HG03439 (cell line): ENCODE results near the gene CELA3A.

Experiments
- ATAC-seq: cut with Tn5 transposase; IDR thresholded peaks from one replicate; pipeline ENCODE4 v1.9.1; 2021; ENCODE audit warnings: mild to moderate bottlenecking, moderate library complexity; ENCODE audit not compliant: unreplicated experiment

CELA3A gene

GRCh38 chr1:22045604-22046228 is 44.3 kb downstream of the CELA3A start:
- no peak for ATAC-seq

- ATAC-seq: no peak
Measured at GRCh38 chr1:22048351-22049192, 47.1 kb downstream of the CELA3A start.

GRCh38 chr1:22050330-22050729 is 48.9 kb downstream of the CELA3A start:
- no peak for ATAC-seq

DNA sequence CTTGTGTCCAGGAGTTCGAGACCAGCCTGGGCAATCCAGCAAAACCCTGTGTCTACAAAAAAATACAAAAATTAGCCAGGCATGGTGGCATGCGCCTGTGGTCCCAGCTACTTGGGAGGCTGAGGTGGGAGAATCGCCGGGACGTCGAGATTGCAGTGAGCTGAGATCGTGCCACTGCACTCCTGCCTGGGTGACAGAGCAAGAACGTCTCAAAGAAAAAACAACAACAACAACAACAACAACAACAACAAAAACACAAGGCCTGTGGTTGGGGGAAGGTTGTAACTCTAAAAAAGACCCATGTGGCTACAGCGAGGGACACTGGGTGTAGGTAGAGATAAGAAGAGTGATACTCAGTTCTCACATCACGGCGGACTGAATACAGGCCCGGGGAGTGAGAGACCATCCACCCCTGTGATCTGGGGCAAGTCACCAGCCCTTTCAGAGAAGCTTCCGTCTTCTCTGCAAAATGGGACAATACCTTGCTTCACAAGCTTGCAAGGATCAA is 50.2 kb downstream of the CELA3A start:
- no peak for ATAC-seq

DNA sequence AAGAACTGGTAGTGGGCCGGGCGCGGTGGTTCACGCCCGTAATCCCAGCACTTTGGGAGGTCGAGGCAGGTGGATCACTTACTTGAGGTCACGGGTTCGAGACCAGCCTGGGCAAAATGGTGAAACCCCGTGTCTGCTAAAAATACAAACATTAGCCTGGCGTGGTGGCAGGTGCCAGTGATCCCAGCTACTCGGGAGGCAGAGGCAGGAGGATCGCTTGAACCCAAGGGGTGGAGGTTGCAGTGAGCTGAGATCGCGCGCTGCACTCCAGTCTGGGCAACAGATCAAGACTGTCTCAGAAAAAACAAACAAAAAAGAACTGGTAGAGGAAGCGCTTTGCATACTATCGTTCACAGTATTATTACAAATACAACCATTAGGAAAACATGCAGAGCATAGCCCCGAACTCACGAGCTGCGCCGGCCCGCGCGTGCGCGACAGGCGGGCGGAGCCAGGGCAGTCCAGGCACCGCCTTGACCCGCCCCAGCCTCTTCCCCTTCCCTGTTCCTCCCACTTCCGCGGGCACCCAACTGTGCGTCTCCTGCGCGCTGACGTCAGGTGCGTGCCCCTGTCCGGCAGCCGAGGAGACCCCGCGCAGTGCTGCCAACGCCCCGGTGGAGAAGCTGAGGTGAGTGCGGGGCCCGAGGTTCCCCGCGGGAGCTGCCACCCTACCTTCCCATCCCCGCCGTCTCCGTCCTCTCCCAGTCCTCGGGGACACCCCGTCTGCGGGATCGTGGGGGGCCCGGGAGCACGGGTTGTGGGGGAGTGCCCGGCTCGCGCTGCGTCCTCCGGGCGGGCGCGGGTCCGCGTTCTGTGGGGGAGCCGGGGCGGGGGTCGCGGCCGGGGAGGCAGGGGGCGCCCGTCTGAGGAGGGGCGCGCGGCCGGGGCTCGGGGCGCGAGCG is 50.9 kb downstream of the CELA3A start, which contains the start of gene CDC42:
Gene CDC42 (plus strand): TSS at position 595 of the 902 bp plus-strand sequence. CDS start 25,770 bp downstream, outside the sequence.
- peak; percentile 84 for ATAC-seq

DNA sequence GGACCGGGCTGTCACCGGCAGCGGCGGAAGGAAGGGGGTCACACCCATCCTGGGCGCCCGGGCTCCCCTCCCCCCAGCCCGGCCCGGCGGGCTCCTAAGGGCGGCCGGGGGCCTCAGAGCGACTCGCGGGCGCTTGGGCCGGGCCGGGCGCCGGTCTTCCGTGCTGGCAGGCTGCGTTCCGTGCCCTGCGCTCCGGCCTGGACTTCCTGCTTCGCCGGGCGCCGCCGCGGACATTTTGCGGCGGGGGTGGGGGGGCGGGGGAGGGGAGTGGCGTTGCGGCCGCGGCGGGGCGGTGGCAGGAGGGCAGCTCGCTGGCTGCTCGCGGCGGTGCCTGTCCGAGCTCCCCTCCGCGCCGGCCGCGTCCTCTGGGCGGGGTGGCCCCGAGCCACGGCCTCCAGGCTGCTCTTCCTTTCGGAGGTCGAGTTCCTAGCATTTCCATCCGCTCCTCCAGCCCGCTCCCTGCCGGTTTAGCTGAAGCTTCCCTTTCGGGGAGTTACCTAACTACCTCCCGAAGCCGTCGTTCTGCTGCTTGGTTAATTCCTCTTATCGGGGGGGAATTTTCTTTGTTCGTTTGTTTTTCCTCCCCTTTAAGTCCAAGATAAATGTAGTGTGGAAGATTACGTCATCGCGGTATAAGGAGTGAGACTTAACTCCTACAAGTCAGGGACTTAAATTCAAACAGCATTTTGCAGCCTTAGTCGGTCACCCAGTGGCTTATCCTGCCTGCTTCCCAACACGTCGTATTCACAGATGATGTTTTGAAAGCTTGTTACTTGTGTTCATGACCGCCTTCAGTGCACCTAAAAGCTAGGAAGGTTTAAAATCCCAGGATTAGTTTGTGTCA is 51.8 kb downstream of the CELA3A start:
- ATAC-seq: peak; percentile 32

GRCh38 chr1:22053861-22054770 is 52.7 kb downstream of the CELA3A start:
- no peak for ATAC-seq

- no peak for ATAC-seq
Measured at GRCh38 chr1:22055463-22055862, 54.0 kb downstream of the CELA3A start.

DNA sequence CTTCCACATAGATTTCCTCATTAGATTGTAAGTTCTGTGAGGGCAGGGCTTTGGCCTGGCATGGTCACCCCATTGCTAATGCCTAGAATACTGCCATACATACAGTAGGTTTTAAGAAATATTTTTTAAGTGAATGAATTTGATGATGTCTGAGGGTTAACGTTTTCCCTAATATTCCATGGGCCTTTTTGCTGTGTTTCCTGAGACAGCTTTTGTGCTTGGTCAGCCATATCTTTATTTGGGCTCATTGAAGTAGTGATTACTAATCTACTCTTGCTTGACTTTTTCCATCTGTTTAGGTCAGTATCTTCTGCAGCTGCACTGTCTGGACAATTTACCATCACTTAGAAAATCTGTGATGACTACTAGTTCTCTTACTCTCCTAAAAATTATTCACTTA is 54.6 kb downstream of the CELA3A start:
- ATAC-seq: no peak

- no peak for ATAC-seq
Measured at GRCh38 chr1:22056936-22057335, 55.5 kb downstream of the CELA3A start.

GRCh38 chr1:22057861-22058260 is 56.4 kb downstream of the CELA3A start:
- no peak for ATAC-seq
